Measurements from ENCODE around the gene WDR70. TPM values are rescaled to one million over a fixed set of nuclear protein-coding genes. Genes with fewer than 3 reads are reported as not detected.

Gene WDR70
- total and polyA plus RNA-seq, 2 of the 8 experiments (the other 6 are each of a cell fraction or from before 2014, with no cell fraction given) = 10.6 to 37.4 TPM

- Histone ChIP-seq H3K4me2 (ENCODE audit: insufficient read depth in 1 of 2, low read depth in 2 of 2, low read length in 2 of 2) (peak overlapping the region; percentile 94 to 96), H3K79me1 (ENCODE audit: low read depth, low read length) (peaks cover 3% of the 10 kb centered on the region; the same call in 1 of the 2 replicates), H3K23ac (ENCODE audit: insufficient read length) (no peak overlapping the region), H4K5ac (ENCODE audit: insufficient read length, low read depth, low read length) (no peak overlapping the region), H3K79me2 (ENCODE audit: control insufficient read depth in 1 of 2, insufficient read depth in 2 of 2, low read length in 2 of 2) (peaks cover 37 to 51% of the 10 kb centered on the region in 2 experiments), H3K18ac (ENCODE audit: extremely low read depth, low read length) (no peak overlapping the region), H4K20me1 (replicated peaks in 1 of 2; ENCODE audit: control insufficient read depth in 1 of 2, insufficient read depth in 2 of 2, low read length in 2 of 2) (peaks cover 3% of the 10 kb centered on the region in 2 experiments), H3K14ac (ENCODE audit: insufficient read length) (no peak overlapping the region), H3K23me2 (ENCODE audit: low read depth, low read length) (peaks cover 3% of the 10 kb centered on the region; the same call in 1 of the 2 replicates), H2BK20ac (ENCODE audit: low read length) (no peak overlapping the region), H2AFZ (ENCODE audit: low read length) (0 out of 2 replicates have a peak overlapping the region, but pooled peaks have one; percentile 6), H3K27me3 (replicated peaks in 1 of 4; ENCODE audit: control insufficient read depth in 3 of 4, extremely low read depth in 1 of 4, insufficient read depth in 3 of 4, low read length in 3 of 4) (no peaks in the 10 kb centered on the region), H2AK5ac (ENCODE audit: low read depth, low read length) (peak overlapping the region; percentile 91; the same call in 1 of the 2 replicates), H3K36me3 (ENCODE audit: control insufficient read depth in 2 of 4, insufficient read depth in 4 of 4, low read length in 3 of 4) (peaks cover 0 to 3% (median 0%) of the 10 kb centered on the region in 4 experiments; a peak in 1 of 8 replicates), H3K4ac (replicated peaks; ENCODE audit: insufficient read length, low read depth, low read length) (peak overlapping the region; percentile 29), H4K91ac (replicated peaks; ENCODE audit: insufficient read length, low read length) (no peak overlapping the region), H3K9ac (replicated peaks in 1 of 4; ENCODE audit: extremely low read depth in 1 of 4, low read depth in 3 of 4, low read length in 3 of 4) (peak overlapping the region; percentile 81 to 100 (median 97)), H2BK5ac (ENCODE audit: low read depth, low read length) (peak overlapping the region; percentile 66; the same call in 1 of the 2 replicates), H3K4me3 (ENCODE audit: extremely low read depth in 1 of 4, insufficient read depth in 2 of 4, low read depth in 3 of 4, low read length in 4 of 4) (peak overlapping the region; percentile 86 to 100 (median 100)), H3K56ac (replicated peaks; ENCODE audit: insufficient read length, low read depth, low read length) (no peak overlapping the region), H3K27ac (ENCODE audit: low read depth, low read length) (peak overlapping the region; percentile 84), H2BK12ac (ENCODE audit: low read depth, low read length) (no peak overlapping the region; the same call in 1 of the 2 replicates), H2BK120ac (replicated peaks; ENCODE audit: low read depth, low read length) (no peak overlapping the region), H3K4me1 (replicated peaks in 1 of 4; ENCODE audit: control insufficient read depth in 3 of 4, insufficient read depth in 4 of 4, low read length in 3 of 4) (peaks cover 0 to 3% (median 3%) of the 10 kb centered on the region in 4 experiments; a peak in 4 of 7 replicates), H2BK15ac (ENCODE audit: low read length) (no peak overlapping the region), H4K8ac (ENCODE audit: extremely low read depth, insufficient read depth, low read length) (peak overlapping the region; percentile 98; the same call in 1 of the 2 replicates), H3K9me3 (ENCODE audit: insufficient read depth in 2 of 2, low read depth in 1 of 2, low read length in 1 of 2) (no peaks in the 10 kb centered on the region)
- no peak for DNase-seq (ENCODE audit: low read depth in 1 of 2, low spot score in 2 of 2)
- FAIRE-seq = no peak
- CTCF ChIA-PET (ENCODE audit: partially characterized antibody) = interaction anchor here (1.0 to 1.1 kb wide), 3 partner anchors 9 to 299 kb away, joined by 3 to 5 read pairs (median 3); partner anchors contain the start of genes CPLANE1 and WDR70
- POLR2A ChIA-PET (ENCODE audit: partially characterized antibody) = interaction anchor here (0.6 to 2.6 kb wide), 6 partner anchors 9 to 122 kb away, joined by 3 to 19 read pairs (median 4); partner anchors contain the start of genes CPLANE1 and WDR70
- 0 out of 4 replicates have a peak, but pooled peaks of 1 of the 2 experiments have one; percentile 16 for TF ChIP-seq SIN3A (conservative IDR thresholded peaks at IDR 0.05 in 1 of 2, IDR thresholded peaks at IDR 0.05 in 1 of 2; ENCODE audit: low read depth in 1 of 2, low read length in 2 of 2)
- no peak for TF ChIP-seq FOSL1 (IDR thresholded peaks at IDR 0.05; ENCODE audit: insufficient read depth, low read depth, low read length)
- peak; percentile 87 for TF ChIP-seq SAP30 (IDR thresholded peaks at IDR 0.05; ENCODE audit: insufficient read depth, insufficient replicate concordance, low read length)
- no peak for TF ChIP-seq KDM5A (IDR thresholded peaks at IDR 0.05; ENCODE audit: low read length)
- 1% methylated on average over 5 of the region's 7 CpGs; no CpG with 5 or more reads in 1 of the 2 experiments for WGBS, 2 experiments (ENCODE audit: extremely low coverage in 1 of 2, insufficient coverage in 1 of 2, insufficient read length in 1 of 2, insufficient replicate concordance in 2 of 2, low coverage in 1 of 2, low lambda C conversion rate in 2 of 2, missing lambda C conversion rate in 1 of 2)
Observed at GRCh38 chr5:37370550-37370863, 8.6 kb upstream of the WDR70 start.
